ENCODE results near the gene FRMD5.

Gene FRMD5

GRCh38 chr15:43873651-43874050, 321.4 kb downstream of the FRMD5 start:
- no peaks in the 10 kb centered on the region for H3K4me1 ChIP-seq (ENCODE audit: low read depth, poor library complexity, severe bottlenecking)
- no peaks in the 10 kb centered on the region for H3K36me3 ChIP-seq (ENCODE audit: insufficient read depth)
- TF ChIP-seq CTCF (conservative IDR thresholded peaks at IDR 0.05; ENCODE audit: low read depth, low read length): no peak
- no peaks in the 10 kb centered on the region for H4K20me1 ChIP-seq (ENCODE audit: insufficient read depth)
- no peak overlapping the region for H3K4me3 ChIP-seq (IDR thresholded peaks at IDR 0.05; ENCODE audit: insufficient read depth, low read depth, low read length)
- H3K4me2 ChIP-seq: no peak overlapping the region
- H2AFZ ChIP-seq (ENCODE audit: low read depth): no peak overlapping the region
- H3K79me2 ChIP-seq (ENCODE audit: insufficient read depth, low read depth): no peaks in the 10 kb centered on the region
- H3K27ac ChIP-seq: no peak overlapping the region
- H3K9ac ChIP-seq: no peak overlapping the region
- no peaks in the 10 kb centered on the region for H3K27me3 ChIP-seq (ENCODE audit: insufficient read depth, low read depth)

- H2AFZ ChIP-seq (ENCODE audit: low read depth): no peak overlapping the region
- no peaks in the 10 kb centered on the region for H3K36me3 ChIP-seq (ENCODE audit: insufficient read depth)
- TF ChIP-seq CTCF (conservative IDR thresholded peaks at IDR 0.05; ENCODE audit: low read depth, low read length): no peak; the same call in none of the 2 replicates
- no peak overlapping the region for H3K27ac ChIP-seq
- no peaks in the 10 kb centered on the region; the same call in 1 of the 2 replicates for H4K20me1 ChIP-seq (ENCODE audit: insufficient read depth)
- no peaks in the 10 kb centered on the region for H3K79me2 ChIP-seq (ENCODE audit: insufficient read depth, low read depth)
- no peaks in the 10 kb centered on the region for H3K4me1 ChIP-seq (ENCODE audit: low read depth, poor library complexity, severe bottlenecking)
- H3K9ac ChIP-seq: no peak overlapping the region
- no peaks in the 10 kb centered on the region for H3K27me3 ChIP-seq (ENCODE audit: insufficient read depth, low read depth)
- no peak overlapping the region for H3K4me2 ChIP-seq
- no peak overlapping the region for H3K4me3 ChIP-seq (IDR thresholded peaks at IDR 0.05; ENCODE audit: insufficient read depth, low read depth, low read length)
Measured at GRCh38 chr15:43872416-43873020, 322.6 kb downstream of the FRMD5 start.

- H3K27ac ChIP-seq: no peak overlapping the region
- H3K36me3 ChIP-seq (ENCODE audit: insufficient read depth): no peaks in the 10 kb centered on the region
- H3K27me3 ChIP-seq (ENCODE audit: insufficient read depth, low read depth): no peaks in the 10 kb centered on the region
- no peak for TF ChIP-seq CTCF (conservative IDR thresholded peaks at IDR 0.05; ENCODE audit: low read depth, low read length)
- H3K4me2 ChIP-seq: no peak overlapping the region
- H3K4me3 ChIP-seq (IDR thresholded peaks at IDR 0.05; ENCODE audit: insufficient read depth, low read depth, low read length): no peak overlapping the region
- no peak overlapping the region for H2AFZ ChIP-seq (ENCODE audit: low read depth)
- no peak overlapping the region for H3K9ac ChIP-seq
- no peaks in the 10 kb centered on the region; the same call in 1 of the 2 replicates for H4K20me1 ChIP-seq (ENCODE audit: insufficient read depth)
- H3K79me2 ChIP-seq (ENCODE audit: insufficient read depth, low read depth): no peaks in the 10 kb centered on the region
- H3K4me1 ChIP-seq (ENCODE audit: low read depth, poor library complexity, severe bottlenecking): no peaks in the 10 kb centered on the region
Measured at GRCh38 chr15:43871835-43872234, 323.2 kb downstream of the FRMD5 start.

DNA sequence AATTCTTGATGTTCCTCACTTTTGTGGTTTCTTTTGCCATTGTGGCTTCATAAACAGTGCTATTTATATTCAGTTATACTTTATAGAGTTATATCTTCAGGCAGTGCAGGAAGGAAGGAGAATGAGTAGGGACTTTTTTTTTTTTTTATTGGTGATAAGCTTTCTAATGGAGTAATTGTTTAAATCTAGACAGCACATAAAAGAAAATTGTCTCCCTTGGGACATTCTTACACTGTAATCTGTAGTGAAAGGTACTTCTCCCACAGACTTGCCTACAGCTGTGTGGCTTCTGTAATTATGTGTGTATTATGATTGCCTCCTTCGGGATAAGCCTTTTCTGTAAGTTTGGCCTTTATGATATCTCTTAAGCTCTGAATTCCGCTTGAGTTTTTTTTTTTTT, 326.7 kb downstream of the FRMD5 start:
- Histone ChIP-seq H3K27me3 (ENCODE audit: insufficient read depth, low read depth) (no peaks in the 10 kb centered on the region), H3K36me3 (ENCODE audit: insufficient read depth) (no peaks in the 10 kb centered on the region), H3K9ac (no peak overlapping the region), H3K4me1 (ENCODE audit: low read depth, poor library complexity, severe bottlenecking) (no peaks in the 10 kb centered on the region), H2AFZ (ENCODE audit: low read depth) (no peak overlapping the region), H3K4me2 (no peak overlapping the region), H4K20me1 (ENCODE audit: insufficient read depth) (no peaks in the 10 kb centered on the region; the same call in 1 of the 2 replicates), H3K4me3 (IDR thresholded peaks at IDR 0.05; ENCODE audit: insufficient read depth, low read depth, low read length) (no peak overlapping the region), H3K27ac (no peak overlapping the region), H3K79me2 (ENCODE audit: insufficient read depth, low read depth) (no peaks in the 10 kb centered on the region)
- no peak for TF ChIP-seq CTCF (conservative IDR thresholded peaks at IDR 0.05; ENCODE audit: low read depth, low read length)
